HG03520 (cell line): ENCODE data around the gene PLA2G3.
"Not testable (repeated sequence)": the region's sequence is repeated elsewhere in the genome, so short reads cannot be mapped to it uniquely, and the experiment has no call there.

ENCODE experiments used
- ATAC-seq: cut with Tn5 transposase; IDR thresholded peaks from one replicate; pipeline ENCODE4 v1.9.1; 2021; ENCODE audit warnings: mild to moderate bottlenecking, moderate library complexity; ENCODE audit not compliant: unreplicated experiment

Gene PLA2G3, protein sequence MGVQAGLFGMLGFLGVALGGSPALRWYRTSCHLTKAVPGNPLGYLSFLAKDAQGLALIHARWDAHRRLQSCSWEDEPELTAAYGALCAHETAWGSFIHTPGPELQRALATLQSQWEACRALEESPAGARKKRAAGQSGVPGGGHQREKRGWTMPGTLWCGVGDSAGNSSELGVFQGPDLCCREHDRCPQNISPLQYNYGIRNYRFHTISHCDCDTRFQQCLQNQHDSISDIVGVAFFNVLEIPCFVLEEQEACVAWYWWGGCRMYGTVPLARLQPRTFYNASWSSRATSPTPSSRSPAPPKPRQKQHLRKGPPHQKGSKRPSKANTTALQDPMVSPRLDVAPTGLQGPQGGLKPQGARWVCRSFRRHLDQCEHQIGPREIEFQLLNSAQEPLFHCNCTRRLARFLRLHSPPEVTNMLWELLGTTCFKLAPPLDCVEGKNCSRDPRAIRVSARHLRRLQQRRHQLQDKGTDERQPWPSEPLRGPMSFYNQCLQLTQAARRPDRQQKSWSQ

DNA sequence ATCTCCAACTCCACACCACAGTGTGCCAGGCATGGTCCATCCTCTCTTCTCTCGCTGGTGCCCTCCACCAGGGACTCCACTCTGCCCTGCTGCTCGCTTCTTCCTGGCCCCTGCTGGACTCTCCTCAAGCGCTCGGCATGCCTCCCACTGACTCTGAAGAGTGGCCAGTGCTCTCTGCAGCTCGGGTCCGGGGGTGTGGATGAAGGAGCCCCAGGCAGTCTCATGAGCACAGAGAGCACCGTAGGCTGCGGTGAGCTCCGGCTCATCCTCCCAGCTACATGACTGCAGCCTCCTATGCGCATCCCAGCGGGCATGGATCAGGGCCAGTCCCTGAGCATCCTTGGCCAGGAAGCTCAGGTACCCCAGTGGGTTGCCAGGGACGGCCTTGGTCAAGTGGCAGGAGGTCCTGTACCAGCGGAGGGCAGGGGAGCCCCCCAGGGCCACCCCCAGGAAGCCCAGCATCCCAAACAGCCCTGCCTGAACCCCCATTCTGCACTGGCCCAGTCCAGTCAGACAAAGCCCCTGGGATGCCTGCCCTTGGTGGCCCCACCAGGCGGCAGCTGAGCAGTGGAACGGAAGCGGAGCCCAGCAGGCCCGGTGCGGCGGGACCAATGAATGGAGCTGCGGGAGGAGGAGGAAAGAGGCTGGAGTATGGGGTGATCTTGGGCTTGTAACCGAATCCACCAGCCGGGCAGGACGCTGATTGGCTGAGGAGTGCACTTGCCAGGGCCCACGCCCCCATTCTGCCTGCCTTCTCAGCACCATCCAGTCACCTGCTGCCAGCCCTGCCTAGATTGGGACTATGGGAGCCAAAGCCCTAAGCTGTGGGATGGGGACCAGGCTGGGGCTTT, at the start of gene PLA2G3:
TSS of gene PLA2G3 (minus strand) at position 643 of the 851 bp plus-strand sequence. CDS start at position 489, 154 bp downstream.
- ATAC-seq = no peak

DNA sequence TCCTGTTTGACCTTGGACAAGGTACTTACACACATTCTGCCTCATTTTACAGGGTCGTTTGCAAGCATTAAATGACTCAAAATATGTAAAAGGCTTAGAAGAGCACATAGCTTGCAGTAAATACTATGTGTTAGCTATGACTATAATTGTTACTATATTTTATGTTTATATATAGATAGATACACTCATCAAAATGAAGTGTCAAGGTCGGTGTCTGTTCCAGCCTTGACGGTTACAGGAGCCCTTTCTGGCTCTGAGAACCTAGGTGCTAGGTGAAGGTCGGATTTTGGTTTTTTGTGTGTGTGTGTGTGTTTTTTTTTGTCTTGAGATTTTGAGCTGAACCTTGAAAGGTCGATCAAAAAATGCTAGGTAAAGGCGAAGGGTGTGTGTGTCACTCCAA, 47.3 kb upstream of the PLA2G3 start:
- ATAC-seq = no peak

DNA sequence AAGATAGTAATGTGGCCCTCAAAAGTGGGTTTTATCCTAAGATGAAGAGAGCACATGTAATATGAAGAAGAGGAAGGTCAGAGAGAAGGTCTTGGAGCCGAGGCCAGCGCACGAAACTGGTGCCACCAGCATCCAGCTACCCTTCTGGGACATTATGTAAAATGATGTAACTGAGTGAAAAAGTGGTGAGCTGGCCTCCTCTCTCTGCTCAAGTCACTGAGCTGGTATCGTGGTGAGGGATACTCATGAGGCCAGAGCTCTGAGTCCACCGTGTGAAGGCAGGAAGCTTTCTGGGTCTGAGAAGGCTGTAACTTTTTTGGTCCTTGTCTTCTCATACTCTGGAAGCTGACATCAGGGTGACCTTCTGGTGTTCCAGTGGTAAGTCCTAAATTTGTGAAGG, 44.7 kb upstream of the PLA2G3 start:
- no peak for ATAC-seq

DNA sequence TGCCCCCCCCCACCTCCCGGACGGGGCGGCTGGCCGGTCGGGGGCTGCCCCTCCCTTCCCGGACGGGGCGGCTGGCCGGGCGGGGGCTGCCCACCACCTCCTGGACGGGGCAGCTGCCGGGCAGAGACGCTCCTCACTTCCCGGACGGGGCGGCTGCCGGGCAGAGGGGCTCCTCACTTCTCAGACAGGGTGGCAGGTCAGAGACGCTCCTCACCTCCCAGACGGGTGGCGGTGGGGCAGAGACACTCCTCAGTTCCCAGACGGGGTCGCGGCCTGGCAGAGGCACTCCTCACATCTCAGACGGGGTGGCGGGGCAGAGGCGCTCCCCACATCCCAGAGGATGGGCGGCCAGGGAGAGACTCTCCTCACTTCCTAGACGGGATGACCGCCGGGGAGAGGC, 43.7 kb upstream of the PLA2G3 start:
- no peak for ATAC-seq

DNA sequence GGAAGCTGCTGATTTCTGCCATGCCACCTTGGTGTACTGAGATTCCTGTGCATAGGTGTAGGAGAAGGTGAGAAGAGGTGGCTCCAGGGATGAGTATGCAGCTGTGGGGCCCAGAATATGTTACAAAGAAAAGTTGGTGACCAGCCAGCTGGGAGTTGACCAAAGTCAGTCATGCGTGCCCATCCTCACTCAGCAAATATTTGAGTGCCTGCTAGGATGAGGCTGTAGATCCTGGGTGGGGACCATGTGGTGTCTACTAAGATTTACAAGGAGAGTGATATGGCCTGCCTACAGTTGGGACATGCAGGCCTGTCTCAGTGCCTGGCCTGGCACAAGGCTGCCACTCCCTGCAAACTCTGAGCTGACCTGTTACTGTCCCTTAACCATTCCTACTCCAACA, 39.0 kb upstream of the PLA2G3 start:
- ATAC-seq = no peak

DNA sequence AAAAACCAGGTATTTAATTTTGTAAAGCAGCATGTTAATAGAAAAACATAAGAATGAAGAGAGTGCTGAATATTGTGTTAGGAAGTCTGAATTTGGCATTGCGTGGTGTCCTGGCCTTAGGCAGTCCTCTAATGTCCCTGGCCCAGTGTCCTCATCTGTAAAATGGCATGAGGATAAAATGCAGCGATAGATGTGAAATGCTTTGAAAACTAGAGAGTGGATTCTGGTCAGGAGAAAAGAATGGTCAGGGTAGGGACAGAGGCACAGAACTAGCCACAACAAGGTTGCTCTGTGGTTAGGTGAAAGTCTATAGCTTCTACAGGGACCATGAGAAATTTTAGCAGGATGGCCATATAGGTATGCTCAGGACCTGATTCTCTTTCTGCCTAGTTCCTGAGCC, 38.6 kb upstream of the PLA2G3 start:
- ATAC-seq = no peak

DNA sequence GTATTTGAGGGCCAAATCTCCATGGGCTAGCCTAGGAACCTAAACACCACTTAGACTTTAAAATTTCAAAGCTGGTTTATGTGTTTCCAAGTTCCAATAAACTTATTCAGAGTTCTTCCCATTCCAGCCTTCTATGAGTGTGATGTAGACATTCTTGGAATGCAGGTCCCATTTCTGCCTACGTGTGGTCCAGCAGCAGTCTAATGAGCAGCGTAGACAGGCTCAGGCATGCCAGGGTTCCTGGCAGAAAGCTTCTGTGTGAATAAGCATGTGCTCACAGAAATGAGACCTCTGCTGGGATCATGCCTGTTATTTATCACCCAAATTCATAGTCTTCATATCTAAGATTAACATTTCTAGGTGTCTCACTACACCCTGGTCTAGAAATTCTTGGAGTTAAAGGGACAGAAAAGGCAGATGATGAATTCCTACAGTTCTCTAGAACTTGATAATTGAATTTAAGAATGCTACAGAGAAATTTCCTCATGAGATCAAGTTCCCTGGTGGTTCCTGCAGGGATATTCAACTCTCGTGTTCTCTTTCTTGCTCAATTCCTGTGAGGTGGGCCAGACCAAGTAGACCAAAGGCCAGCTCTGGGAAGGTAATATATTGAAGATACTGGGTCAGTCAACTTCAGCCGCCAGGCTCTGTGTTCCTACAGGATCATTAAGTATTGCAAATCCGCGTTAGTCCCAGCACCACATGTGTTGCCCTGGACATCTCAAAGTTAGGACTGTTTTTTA, 37.3 kb upstream of the PLA2G3 start:
- ATAC-seq = no peak

DNA sequence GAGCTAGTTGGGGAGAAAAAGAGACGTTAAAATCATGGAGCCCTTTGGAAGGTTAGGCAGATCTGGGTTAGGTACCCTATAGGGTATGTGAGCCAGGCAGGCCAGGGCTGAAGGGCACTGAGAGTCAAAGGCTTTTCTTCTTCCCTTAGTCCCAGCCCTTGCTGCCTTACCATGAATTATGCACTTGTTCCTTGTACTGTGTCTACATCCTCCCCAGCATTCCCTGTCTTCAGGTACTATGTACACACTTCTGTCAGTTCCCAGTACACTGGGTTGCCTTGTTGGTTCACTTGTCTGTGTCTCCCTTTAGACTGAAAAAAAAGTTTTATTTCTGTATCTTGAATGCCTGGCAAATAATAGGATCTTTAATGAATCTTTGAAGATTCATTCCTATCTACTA, 36.6 kb upstream of the PLA2G3 start:
- no peak for ATAC-seq

DNA sequence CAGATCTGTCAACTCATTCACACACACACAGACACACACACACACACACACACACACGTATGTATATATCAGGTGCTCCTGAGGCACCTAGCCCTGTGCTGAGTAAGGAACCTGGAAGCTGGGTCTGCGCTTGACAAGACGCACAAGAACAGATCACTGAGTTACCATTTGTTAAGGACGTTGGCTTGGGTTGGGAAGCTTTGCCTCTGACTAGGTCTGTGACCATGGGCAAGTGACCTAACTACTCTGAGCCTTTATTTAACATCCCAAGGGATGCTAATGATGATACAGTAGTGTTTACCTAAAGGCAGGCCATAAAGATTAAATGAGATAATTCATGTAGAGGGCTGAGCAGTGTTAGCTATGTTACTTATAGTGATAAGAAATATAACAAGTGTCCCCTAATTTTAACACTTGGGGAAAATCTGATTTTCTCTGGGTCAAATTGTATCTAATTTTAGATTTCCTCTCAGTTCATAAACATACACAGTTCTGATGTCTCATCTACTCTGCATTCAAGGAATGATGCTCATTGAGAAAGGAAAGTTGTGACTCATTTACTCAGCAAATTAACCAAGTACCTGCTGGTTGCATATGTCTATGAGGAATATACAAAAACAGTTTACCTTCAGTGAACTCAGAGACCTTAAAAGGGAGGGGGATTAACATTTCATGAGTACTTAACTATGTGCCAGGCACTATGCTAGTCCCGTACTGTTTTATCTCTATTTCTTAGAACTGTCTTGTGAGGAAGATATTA, 33.3 kb upstream of the PLA2G3 start:
- no peak for ATAC-seq

DNA sequence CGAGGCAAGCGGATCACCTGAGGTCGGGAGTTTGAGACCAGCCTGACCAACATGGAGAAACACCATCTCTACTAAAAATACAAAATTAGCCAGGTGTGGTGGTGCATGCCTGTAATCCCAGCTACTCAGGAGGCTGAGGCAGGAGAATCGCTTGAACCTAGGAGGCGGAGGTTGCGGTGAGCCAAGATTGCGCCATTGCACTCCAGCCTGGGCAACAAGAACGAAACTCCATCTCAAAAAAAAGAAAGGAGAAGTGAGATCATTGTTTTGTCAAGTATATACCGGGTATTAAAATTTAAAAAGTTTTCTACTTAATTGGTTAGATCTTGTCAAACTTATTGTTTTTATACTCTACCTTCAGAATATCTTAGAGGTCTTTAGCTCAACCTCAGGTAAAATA, 31.4 kb upstream of the PLA2G3 start:
- ATAC-seq = not testable (repeated sequence)

DNA sequence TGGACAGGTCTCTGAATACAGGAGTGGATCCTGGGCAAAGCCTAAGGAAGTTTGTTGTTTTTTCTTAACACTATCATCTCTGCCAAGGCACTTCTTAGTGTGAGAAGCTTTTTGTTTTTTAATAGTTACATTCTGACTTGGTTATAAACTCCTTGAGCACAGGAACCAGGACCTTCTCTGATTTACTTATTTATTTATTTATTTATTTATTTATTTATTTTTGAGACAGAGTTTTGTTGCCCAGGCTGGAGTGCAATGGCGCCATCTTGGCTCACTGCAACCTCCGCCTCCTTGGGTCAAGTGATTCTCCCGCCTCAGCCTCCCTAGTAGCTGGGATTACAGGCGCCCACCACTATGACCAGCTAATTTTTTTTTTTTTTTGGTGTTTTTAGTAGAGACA, 30.7 kb upstream of the PLA2G3 start:
- no peak for ATAC-seq

DNA sequence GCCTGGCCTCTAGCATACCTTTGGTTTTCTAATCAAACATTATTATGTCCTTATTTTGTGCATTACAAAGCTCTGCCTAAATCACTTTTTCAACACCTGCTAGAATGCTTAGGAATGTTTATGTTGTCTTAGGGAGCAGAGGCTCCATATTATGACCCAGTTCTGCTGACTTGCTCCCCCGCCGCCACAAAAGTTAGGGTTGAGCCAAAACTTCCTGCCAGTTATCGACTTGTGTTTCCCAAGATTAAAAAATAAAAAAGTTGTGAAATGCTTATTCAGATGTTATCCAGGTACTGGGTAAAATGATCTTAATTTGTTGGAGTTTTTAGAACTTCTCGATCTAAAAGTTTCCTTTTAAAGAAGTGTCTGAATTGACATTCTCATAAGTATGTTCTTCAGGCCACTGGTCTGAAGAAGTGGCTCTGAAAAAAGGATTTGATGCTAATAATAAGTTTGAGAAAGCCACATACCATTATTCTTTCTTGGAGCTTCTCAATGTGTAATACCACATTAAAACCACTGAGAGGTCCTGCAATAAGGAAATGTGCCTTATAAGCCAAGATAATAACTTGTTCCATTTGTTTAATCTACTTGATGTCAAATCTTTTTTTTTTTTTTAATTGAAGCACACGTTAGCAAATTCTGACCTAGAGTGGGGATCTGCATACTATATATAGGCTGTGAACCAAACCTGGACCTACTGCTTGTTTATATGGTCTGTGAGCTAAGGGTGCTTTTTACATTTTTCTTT, 21.9 kb upstream of the PLA2G3 start:
- ATAC-seq = no peak

DNA sequence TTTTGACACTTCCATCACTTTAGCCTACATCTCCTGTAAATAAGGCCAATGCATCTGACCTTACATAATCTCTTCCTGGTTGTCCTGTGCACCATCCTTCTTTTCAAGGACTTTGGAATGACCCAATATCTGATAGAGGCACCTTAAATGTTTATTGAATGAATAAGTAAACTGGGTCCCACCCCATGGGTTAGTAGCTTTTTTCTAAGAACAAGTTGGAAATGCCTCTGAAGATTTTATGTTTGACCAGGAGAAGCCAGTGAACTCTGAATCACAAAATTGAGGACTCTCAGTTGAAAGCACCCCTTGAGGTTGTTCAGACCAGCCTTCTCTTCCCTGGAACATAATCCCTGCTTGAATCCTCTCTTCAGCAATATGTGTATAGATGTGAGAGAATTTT, 21.1 kb upstream of the PLA2G3 start:
- no peak for ATAC-seq

DNA sequence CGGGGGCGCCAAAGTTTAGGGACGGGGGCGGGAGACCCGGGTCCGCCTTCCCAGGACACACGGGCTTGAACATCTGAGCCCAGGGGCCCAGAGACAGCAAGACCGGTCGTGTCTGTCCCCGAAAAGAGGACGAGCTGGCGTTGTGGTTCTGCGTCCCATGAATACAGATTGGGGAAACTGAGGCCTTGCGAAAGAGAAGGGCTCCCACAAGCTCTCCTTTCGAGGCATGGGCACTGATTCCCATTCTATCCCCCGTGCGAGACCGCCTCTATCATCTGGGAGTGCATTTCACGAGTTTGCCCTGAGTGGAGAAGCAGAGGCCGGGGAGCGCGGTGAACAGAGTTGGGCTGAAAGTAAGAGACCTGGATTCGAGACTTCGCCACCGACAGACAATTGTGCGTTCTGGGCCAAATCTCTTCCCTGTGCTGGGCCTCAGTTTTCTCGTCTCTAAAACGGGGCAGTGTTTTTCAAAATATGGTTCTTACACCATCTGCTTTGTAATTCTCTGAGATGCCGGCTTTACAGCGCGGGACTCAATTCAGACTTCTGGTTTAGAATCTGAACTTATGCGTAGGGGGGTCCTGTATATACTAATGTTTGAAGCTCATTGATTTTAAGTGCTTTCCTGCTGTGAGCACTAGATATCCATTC, 20.1 kb upstream of the PLA2G3 start:
- no peak for ATAC-seq

DNA sequence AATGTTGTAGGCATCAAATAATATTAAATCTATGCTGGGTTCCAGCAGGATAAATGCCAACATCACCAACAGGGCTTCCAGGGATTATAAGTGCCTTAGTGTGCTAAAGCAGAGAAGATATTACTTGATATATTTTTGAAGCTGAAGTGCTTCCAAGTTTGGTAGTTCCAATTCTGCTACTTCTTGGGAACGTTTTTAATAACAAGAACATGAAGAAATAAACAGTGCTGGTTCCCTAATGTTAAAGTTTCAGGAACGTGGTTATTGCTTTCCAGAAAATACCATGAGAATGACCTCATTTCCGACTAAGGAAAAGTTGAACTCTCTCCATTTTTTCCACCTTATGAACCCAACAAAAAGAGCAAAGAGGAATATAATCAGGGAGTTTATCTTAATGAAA, 15.1 kb upstream of the PLA2G3 start:
- no peak for ATAC-seq

DNA sequence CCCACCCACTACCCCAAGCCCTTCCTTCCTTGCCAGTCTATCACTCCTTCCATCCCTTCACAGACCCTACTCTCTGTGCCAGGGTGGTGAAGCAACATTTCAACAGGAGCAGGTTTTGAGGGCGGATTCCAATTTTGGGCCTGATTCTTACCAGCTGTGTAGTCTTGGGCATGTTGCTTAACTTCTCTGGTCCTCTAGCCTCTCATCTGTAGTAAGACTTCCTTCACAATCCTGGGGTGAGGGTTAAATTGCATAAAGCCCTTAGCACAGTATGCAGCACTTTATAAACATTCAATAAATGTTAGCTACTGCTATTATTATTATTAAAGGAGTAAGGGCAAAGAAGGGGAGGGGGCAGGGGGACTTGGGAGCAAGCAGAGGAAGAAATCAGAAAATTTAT, 14.7 kb upstream of the PLA2G3 start:
- no peak for ATAC-seq

DNA sequence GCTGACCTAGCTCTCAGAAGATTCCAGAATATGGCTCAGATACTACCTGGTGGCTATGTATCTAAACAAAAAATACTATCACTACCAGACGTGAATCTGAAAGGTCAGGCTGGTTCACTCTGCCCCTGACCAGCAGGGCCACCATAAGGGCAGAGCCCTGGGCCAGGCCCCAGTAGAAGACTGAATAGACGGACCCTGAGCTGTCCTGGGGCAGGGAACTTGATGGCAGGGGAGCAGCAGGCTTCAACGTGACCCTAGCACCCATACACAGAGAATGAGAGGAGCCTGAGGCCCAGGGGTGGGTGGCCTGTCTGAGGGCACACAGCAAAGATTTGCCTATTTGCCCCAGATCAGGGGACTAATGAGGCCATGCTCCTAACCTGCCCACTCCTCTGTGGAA, 13.0 kb upstream of the PLA2G3 start:
- ATAC-seq = no peak

DNA sequence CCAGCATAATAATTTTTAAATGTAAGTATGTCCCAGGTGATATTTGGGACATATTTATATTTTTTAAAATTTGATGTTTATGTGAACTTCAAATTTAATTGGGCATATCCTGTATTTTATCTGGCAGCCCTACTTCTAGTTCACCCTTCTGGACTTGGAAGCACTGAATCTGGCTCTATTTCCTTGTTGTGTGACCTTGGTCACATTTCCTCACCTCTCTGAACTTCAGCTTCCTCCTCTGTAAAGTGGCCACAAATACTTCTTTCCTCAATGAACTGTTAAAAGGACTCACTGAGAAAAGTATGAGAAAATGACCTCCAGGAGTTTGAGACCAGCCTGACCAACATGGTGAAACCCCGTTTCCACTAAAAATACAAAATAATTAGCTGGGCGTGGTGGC, 11.6 kb upstream of the PLA2G3 start:
- no peak for ATAC-seq

DNA sequence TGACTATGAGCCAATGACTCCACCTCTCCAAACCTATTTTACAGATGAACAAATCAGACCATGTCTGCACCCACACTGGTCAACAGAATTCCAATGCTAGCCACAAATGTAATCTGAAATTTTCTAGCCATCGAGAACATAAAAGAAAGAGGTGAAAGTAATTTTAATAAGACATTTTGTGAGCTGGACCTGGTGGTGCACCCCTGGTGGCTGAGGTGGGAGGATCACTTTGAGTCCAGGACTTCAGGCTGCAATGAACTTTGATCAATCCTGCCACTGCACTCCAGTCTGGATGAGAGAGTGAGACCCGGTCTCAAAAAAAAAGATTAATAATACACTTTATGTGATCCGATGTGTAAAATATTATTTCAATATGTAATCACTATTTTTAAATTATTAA, 10.3 kb upstream of the PLA2G3 start:
- ATAC-seq = no peak
